GM18526 (cell line): ENCODE data around the gene NAALADL1.

Experiments used
- POLR2A ChIP-seq: IDR thresholded peaks from 3 replicates; pipeline ENCODE4 v1.6.1; 2011; ENCODE audit not compliant: insufficient read length; ENCODE audit errors: extremely low read depth

The NAALADL1 gene

GRCh38 chr11:65058419-65059054 is at the start of gene NAALADL1:
Gene NAALADL1 (minus strand): TSS chr11:65058553. CDS start chr11:65058521, 32 bp downstream.
- TF ChIP-seq POLR2A, result no peak

DNA sequence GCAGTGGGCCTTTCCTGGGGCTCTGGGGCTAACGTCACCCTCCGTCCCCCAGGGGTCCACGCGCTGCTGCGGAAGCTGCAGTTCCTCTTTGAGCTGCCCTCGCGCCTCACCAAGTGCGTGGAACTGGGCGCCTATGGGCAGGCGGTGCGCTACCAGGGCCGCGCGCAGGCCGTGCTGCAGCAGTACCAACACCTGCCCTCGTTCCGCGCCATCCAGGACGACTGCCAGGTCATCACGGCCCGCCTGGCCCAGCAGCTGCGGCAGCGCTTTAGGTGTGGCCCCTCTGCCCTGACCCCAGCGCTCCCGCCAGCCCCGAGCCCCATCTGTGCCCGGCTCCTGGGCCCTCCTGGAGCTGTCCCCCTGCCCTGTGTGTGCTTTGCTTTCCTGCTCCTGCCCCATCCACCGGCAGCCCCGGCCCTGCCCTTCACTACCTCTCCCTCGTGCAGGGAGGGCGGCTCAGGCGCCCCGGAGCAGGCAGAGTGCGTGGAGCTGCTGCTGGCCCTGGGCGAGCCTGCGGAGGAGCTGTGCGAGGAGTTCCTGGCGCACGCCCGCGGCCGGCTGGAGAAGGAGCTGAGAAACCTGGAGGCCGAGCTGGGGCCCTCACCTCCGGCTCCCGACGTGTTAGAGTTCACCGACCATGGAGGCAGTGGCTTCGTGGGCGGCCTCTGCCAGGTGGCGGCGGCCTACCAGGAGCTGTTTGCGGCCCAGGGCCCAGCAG is 49.6 kb upstream of the NAALADL1 start:
- no peak for TF ChIP-seq POLR2A

GRCh38 chr11:65107078-65107477 is 48.7 kb upstream of the NAALADL1 start:
- TF ChIP-seq POLR2A, result no peak

GRCh38 chr11:65104628-65105027 is 46.3 kb upstream of the NAALADL1 start:
- no peak for TF ChIP-seq POLR2A

GRCh38 chr11:65103476-65103875 is 45.1 kb upstream of the NAALADL1 start:
- TF ChIP-seq POLR2A, result no peak

DNA sequence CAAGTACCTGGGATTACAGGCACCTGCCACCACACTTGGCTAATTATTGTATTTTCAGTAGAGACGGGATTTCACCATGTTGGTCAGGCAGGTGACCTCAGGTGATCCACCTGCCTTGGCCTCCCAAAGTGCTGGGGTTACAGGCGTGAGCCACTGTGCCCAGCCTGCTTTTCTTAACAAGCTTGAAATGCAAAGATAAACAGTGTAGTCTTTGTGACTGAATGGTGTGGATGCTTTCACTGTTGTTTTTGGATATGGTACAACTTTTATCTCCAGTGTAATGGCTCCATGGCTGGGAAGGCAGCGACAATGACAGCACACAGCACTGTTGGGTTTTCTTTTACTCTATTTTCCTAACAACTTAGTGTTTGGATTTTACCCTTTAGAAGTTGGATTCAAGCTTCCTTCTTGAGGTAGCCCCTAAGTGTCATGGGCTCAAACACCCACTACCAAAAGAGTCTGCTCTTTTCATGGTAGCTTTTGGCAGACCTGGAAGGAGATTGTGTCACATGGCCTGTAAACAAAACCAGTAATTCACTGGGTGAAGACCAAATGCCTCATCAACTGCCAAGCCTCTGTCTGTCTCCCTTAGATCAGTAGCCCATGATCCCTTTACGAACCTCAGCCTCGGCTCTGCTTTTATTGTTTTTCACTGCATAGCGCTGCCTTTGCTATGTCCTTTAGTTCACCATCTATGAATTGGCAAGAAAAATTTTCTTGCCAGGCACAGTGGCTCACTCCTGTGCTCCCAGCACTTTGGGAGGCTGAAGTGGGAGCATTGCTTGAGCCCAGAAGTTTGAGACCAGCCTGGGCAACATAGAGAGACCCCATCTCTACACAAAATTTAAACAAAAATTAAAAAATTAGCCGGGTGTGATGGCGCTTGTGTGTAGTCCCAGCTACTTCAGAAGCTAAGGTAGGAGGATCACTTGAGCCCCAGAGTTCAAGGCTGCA is 44.1 kb upstream of the NAALADL1 start:
- TF ChIP-seq POLR2A, result no peak

GRCh38 chr11:65100674-65101350 is 42.5 kb upstream of the NAALADL1 start:
- TF ChIP-seq POLR2A, result no peak

GRCh38 chr11:65096926-65097325 is 38.6 kb upstream of the NAALADL1 start:
- no peak for TF ChIP-seq POLR2A

DNA sequence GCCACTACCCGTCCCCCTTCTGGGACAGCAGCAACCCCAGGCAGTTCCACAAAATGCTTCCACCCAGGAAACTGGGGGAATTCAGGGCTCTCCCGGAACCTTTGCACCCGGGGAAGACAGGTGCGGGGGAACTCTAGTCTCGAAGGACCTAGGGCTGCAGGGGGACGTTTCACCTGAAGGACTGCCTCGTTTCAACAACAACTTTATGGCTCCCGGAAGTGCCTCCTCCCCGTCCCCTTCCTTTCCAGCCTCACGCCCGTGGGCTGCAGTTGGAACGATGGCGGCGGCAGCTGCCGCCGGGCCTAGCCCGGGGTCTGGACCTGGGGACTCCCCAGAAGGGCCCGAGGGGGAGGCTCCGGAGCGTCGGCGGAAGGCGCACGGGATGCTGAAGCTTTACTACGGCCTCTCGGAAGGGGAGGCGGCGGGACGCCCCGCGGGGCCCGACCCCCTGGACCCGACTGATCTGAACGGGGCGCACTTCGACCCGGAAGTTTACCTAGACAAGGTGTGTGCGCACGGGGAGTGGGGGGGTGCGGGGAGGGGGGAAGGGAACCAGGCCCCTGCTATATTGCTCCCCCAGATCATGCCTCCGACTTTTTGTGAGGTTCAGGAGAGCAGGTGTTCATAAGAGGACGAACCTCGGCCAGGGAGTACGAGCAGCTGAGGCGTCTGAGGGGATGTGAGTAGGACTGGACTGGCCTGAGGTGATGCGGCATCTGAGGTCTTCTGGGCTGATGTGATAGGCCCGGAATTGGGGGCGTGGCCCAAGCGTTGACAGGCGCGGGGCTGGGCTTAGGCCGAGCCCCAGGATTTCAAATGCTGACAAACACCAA is 37.8 kb upstream of the NAALADL1 start, which contains the start of gene VPS51:
Gene VPS51 (plus strand): TSS at position 241 of the 833 bp plus-strand sequence. CDS start 37 bp downstream, at position 278.
- TF ChIP-seq POLR2A, result peak; percentile 86

DNA sequence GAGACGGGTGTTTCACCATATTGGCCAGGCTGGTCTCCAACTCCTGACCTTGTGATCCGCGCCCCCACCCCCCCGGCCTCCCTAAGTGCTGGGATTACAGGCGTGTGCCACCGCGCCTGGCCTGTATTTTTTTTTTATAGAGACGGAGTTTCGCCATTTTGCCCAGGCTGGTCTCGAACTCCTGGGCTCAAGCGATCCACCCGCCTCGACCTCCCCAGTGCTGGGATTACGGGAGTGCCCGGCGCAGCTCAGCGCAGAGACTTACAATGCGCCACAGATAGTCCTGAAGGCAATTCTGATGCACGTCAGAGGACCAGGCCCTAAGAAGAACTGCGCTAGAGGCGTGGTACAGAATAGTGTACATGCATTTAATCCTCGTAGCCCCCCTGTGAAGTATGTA is 37.1 kb upstream of the NAALADL1 start:
- no peak for TF ChIP-seq POLR2A

DNA sequence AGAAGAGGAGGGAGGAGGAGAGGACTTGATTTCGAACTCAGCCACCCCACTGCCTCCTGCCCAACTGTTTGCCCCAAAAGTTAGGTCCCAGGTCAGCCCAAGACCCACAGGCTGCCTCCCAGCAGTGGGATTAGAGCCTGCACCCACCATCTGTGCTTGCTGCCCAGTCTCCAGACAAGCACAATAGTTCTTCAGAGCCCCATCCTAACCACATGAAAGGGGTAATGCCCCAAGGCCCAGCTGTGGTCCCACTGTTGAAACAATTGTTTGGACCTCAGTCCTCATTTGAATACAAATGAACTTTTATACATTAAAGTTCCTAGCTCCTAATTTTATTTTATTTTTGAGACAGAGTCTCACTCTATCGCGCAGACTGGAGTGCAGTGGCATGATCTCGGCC is 32.3 kb upstream of the NAALADL1 start:
- no peak for TF ChIP-seq POLR2A

DNA sequence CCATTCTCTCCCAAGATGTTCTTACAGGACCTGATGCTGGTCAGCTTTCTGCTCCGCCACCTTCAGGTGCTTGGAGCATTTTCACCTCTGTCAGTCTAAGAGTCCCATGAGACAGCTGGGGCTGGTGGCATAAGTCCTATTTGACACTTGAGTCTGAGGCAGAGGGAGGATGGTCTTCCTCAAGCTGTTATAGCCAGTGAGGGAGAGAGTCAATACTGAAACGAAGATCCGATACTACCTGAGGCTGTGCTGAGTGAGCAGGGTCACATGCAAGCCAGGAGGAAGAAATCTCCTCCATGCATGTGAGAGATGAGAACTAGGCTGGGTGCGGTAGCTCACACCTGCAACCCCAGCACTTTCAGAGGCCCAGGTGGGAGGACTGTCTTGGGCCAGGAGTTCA is 31.3 kb upstream of the NAALADL1 start:
- no peak for TF ChIP-seq POLR2A

DNA sequence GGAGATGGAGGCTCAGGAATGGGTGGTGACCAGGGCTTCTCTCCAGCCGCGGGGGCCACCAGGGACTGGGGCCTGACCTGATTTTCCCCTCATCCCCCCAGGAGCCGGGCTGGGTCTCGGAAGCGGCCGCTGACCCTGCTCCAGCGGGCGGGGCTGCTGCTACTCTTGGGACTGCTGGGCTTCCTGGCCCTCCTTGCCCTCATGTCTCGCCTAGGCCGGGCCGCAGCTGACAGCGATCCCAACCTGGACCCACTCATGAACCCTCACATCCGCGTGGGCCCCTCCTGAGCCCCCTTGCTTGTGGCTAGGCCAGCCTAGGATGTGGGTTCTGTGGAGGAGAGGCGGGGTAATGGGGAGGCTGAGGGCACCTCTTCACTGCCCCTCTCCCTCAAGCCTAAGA is 29.5 kb upstream of the NAALADL1 start:
- no peak for TF ChIP-seq POLR2A

GRCh38 chr11:65087216-65087615 is 28.9 kb upstream of the NAALADL1 start:
- TF ChIP-seq POLR2A, result no peak
